ENCODE data around the gene MDC1. TPM values are rescaled to one million over a fixed set of nuclear protein-coding genes. Genes with fewer than 3 reads are reported as not detected.
A peak's percentile ranks its signal among the peaks of the same experiment; 100 is the strongest.

Gene MDC1
- total and polyA plus RNA-seq, 2 of the 13 experiments (the other 11 are each of a cell fraction or from before 2014, with no cell fraction given), result 8.4 to 14.0 TPM

DNA sequence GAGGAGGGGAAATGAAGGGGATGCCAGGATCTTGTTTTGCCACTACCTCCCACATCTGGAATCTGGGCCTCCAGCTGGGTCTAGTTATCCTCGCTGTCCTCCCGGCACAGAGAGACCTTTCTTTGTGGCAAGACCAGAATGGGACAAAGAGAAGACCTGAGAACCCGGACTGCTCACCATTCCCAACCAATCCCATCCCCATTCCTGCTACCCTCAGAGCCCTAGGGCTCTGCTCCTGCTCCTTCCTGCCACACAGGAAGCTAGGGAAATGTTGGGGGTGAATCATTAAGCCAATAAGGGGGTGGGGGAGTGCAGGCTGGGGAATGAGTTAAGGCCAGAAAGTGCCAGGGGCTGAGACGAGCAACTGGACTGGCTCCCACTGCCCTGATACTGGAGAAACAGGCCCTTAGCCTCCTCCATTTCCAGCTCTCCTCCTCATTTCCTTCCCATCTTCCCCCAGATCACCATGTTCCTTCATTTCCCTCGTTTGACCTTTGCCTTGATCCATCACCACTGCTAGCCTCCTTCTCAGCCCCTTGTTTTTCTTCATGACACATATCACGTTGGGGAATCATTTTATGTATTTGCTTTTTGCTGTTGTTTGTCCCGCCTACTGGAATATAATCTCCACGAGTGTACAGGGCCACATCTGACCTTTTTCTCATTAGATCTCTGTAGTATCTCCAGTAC, 31.9 kb upstream of the MDC1 start:
- peak overlapping the region; percentile 66 for H3K9ac ChIP-seq (ENCODE audit: insufficient read depth, low read depth, low read length)
- H3K79me2 ChIP-seq (ENCODE audit: insufficient read depth, low read length), result peaks cover 5% of the 10 kb centered on the region
- in situ Hi-C loops (cut with HindIII; ENCODE audit: extremely low pct_ligation_motif_present, low pct_unique_long_range_greater_than_20kb) (no loop called here), intact Hi-C loops (cut with micrococcal nuclease; ENCODE audit: unreplicated experiment) (no loop called here)
- H3K4me3 ChIP-seq (replicated peaks in 1 of 3; ENCODE audit: insufficient read depth in 1 of 3, low read depth in 2 of 3, low read length in 3 of 3), result peak overlapping the region; percentile 22 to 62 (median 36)
- peak overlapping the region; percentile 76 for H3K27ac ChIP-seq (ENCODE audit: extremely low read length, insufficient read depth, low read length)
- no peaks in the 10 kb centered on the region for H3K36me3 ChIP-seq (replicated peaks in 1 of 2; ENCODE audit: control insufficient read depth in 1 of 2, insufficient read depth in 2 of 2, low read length in 2 of 2)
- ChIA-PET POLR2A (interaction anchor here (0.6 to 16.9 kb wide), 20 partner anchors 8 to 165 kb away, joined by 3 to 414 read pairs (median 4); partner anchors contain the start of gene VARS2), CTCF (ENCODE audit: low intra/inter-chr PET ratio, low total read pairs) (no interaction called here)
- ATAC-seq, result peak; percentile 78
- H3K27me3 ChIP-seq (ENCODE audit: control insufficient read depth in 1 of 2, insufficient read depth in 2 of 2, low read length in 2 of 2), result no peaks in the 10 kb centered on the region; a peak in 1 of 5 replicates
- H2AFZ ChIP-seq (ENCODE audit: low read length), result no peak overlapping the region
- H3K4me1 ChIP-seq (ENCODE audit: insufficient read depth, low read length), result peaks cover 85% of the 10 kb centered on the region
- H3K9me3 ChIP-seq (ENCODE audit: low read length), result no peaks in the 10 kb centered on the region
- 3% methylated on average over 8 of the region's 8 CpGs for WGBS (ENCODE audit: low lambda C conversion rate)
- peaks cover 3% of the 10 kb centered on the region for H4K20me1 ChIP-seq (ENCODE audit: insufficient read depth, low read length)
- no TSS peak for BruUV-seq (replicated peaks)
- DNase-seq (ENCODE audit: low spot score), result peak; percentile 87
- peak; percentile 23 for FAIRE-seq
- H3K4me2 ChIP-seq (ENCODE audit: low read depth, low read length), result peak overlapping the region; percentile 92
- TF ChIP-seq SP4 (CRISPR knock-in tag; IDR thresholded peaks at IDR 0.05) (no peak), HDAC1 (CRISPR knock-in tag; IDR thresholded peaks at IDR 0.05) (no peak; the same call in 1 of the 2 replicates), MYC (CRISPR knock-in tag; IDR thresholded peaks at IDR 0.05; ENCODE audit: borderline replicate concordance) (peak; percentile 38), ZSCAN12 (CRISPR knock-in tag; IDR thresholded peaks at IDR 0.05) (no peak), ZNF792 (CRISPR knock-in tag; IDR thresholded peaks at IDR 0.05) (peak; percentile 78), HOXA3 (CRISPR knock-in tag; IDR thresholded peaks at IDR 0.05) (0 out of 2 replicates have a peak, but pooled peaks have one; percentile 5), TBP (CRISPR knock-in tag; IDR thresholded peaks at IDR 0.05) (no peak)
- TF ChIP-seq, protein P1, sequence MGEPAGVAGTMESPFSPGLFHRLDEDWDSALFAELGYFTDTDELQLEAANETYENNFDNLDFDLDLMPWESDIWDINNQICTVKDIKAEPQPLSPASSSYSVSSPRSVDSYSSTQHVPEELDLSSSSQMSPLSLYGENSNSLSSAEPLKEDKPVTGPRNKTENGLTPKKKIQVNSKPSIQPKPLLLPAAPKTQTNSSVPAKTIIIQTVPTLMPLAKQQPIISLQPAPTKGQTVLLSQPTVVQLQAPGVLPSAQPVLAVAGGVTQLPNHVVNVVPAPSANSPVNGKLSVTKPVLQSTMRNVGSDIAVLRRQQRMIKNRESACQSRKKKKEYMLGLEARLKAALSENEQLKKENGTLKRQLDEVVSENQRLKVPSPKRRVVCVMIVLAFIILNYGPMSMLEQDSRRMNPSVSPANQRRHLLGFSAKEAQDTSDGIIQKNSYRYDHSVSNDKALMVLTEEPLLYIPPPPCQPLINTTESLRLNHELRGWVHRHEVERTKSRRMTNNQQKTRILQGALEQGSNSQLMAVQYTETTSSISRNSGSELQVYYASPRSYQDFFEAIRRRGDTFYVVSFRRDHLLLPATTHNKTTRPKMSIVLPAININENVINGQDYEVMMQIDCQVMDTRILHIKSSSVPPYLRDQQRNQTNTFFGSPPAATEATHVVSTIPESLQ (CRISPR knock-in tag; conservative IDR thresholded peaks at IDR 0.05), result no peak
- TF ChIP-seq, protein P2, sequence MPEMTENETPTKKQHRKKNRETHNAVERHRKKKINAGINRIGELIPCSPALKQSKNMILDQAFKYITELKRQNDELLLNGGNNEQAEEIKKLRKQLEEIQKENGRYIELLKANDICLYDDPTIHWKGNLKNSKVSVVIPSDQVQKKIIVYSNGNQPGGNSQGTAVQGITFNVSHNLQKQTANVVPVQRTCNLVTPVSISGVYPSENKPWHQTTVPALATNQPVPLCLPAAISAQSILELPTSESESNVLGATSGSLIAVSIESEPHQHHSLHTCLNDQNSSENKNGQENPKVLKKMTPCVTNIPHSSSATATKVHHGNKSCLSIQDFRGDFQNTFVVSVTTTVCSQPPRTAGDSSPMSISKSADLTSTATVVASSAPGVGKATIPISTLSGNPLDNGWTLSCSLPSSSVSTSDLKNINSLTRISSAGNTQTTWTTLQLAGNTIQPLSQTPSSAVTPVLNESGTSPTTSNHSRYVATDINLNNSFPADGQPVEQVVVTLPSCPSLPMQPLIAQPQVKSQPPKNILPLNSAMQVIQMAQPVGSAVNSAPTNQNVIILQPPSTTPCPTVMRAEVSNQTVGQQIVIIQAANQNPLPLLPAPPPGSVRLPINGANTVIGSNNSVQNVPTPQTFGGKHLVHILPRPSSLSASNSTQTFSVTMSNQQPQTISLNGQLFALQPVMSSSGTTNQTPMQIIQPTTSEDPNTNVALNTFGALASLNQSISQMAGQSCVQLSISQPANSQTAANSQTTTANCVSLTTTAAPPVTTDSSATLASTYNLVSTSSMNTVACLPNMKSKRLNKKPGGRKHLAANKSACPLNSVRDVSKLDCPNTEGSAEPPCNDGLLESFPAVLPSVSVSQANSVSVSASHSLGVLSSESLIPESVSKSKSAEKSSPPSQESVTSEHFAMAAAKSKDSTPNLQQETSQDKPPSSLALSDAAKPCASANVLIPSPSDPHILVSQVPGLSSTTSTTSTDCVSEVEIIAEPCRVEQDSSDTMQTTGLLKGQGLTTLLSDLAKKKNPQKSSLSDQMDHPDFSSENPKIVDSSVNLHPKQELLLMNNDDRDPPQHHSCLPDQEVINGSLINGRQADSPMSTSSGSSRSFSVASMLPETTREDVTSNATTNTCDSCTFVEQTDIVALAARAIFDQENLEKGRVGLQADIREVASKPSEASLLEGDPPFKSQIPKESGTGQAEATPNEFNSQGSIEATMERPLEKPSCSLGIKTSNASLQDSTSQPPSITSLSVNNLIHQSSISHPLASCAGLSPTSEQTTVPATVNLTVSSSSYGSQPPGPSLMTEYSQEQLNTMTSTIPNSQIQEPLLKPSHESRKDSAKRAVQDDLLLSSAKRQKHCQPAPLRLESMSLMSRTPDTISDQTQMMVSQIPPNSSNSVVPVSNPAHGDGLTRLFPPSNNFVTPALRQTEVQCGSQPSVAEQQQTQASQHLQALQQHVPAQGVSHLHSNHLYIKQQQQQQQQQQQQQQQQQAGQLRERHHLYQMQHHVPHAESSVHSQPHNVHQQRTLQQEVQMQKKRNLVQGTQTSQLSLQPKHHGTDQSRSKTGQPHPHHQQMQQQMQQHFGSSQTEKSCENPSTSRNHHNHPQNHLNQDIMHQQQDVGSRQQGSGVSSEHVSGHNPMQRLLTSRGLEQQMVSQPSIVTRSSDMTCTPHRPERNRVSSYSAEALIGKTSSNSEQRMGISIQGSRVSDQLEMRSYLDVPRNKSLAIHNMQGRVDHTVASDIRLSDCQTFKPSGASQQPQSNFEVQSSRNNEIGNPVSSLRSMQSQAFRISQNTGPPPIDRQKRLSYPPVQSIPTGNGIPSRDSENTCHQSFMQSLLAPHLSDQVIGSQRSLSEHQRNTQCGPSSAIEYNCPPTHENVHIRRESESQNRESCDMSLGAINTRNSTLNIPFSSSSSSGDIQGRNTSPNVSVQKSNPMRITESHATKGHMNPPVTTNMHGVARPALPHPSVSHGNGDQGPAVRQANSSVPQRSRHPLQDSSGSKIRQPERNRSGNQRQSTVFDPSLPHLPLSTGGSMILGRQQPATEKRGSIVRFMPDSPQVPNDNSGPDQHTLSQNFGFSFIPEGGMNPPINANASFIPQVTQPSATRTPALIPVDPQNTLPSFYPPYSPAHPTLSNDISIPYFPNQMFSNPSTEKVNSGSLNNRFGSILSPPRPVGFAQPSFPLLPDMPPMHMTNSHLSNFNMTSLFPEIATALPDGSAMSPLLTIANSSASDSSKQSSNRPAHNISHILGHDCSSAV (CRISPR knock-in tag; IDR thresholded peaks at IDR 0.05; ENCODE audit: borderline replicate concordance), result 0 out of 2 replicates have a peak, but pooled peaks have one; percentile 29
- TF ChIP-seq, protein P3, sequence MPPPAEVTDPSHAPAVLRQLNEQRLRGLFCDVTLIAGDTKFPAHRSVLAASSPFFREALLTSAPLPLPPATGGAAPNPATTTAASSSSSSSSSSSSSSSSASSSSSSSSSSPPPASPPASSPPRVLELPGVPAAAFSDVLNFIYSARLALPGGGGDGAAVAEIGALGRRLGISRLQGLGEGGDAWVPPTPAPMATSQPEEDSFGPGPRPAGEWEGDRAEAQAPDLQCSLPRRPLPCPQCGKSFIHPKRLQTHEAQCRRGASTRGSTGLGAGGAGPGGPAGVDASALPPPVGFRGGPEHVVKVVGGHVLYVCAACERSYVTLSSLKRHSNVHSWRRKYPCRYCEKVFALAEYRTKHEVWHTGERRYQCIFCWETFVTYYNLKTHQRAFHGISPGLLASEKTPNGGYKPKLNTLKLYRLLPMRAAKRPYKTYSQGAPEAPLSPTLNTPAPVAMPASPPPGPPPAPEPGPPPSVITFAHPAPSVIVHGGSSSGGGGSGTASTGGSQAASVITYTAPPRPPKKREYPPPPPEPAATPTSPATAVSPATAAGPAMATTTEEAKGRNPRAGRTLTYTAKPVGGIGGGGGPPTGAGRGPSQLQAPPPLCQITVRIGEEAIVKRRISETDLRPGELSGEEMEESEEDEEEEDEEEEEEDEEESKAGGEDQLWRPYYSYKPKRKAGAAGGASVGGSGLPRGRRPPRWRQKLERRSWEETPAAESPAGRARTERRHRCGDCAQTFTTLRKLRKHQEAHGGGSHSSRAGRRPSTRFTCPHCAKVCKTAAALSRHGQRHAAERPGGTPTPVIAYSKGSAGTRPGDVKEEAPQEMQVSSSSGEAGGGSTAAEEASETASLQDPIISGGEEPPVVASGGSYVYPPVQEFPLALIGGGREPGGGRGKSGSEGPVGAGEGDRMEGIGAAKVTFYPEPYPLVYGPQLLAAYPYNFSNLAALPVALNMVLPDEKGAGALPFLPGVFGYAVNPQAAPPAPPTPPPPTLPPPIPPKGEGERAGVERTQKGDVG (CRISPR knock-in tag; IDR thresholded peaks at IDR 0.05; ENCODE audit: borderline replicate concordance), result 0 out of 2 replicates have a peak, but pooled peaks have one; percentile 71

All from HepG2 (cell line).